Keratinocyte (primary cell): ENCODE results near the gene FAM117A. TPM values are rescaled to one million over a fixed set of nuclear protein-coding genes. Genes with fewer than 3 reads are reported as not detected.
"Not testable (repeated sequence)": the region's sequence is repeated elsewhere in the genome, so short reads cannot be mapped to it uniquely, and the experiment has no call there.

Experiments used
- DNase-seq: peaks from one replicate; pipeline ENCODE4 v3.0.0-alpha.2; 2011; ENCODE audit warnings: low read depth, missing footprints, low spot score
- FAIRE-seq: peaks from 2 replicates; lab custom pipeline; 2011; peaks lifted over from hg19 to GRCh38; lab: Jason Lieb, UNC
- H2AFZ ChIP-seq: 2 replicates; pipeline ENCODE4 v1.6.0; 2012; ENCODE audit warnings: low read length, control low read depth, inconsistent platforms; ENCODE audit not compliant: control insufficient read depth
- H3K27ac ChIP-seq: 2 replicates; pipeline ENCODE4 v1.5.1; 2011; ENCODE audit warnings: low read length; ENCODE audit not compliant: control insufficient read depth, insufficient read depth
- H3K27me3 ChIP-seq: 3 replicates; pipeline ENCODE4 v1.6.0; 2011; ENCODE audit warnings: low read length; ENCODE audit not compliant: control insufficient read depth, insufficient read depth; ENCODE audit errors: extremely low read depth
- H3K36me3 ChIP-seq, 2 experiments: 2 replicates in 1 of 2; 3 replicates in 1 of 2; pipeline ENCODE4 v1.5.1; 2011; ENCODE audit warnings: low read length in 2 of 2, mild to moderate bottlenecking in 1 of 2; ENCODE audit not compliant: control insufficient read depth in 2 of 2, insufficient read depth in 2 of 2; ENCODE audit errors: extremely low read depth in 1 of 2
- H3K4me1 ChIP-seq: 3 replicates; pipeline ENCODE4 v1.5.1; 2011; ENCODE audit warnings: low read length; ENCODE audit not compliant: control insufficient read depth, insufficient read depth; ENCODE audit errors: extremely low read depth
- H3K4me2 ChIP-seq: 3 replicates; pipeline ENCODE4 v1.6.0; 2011; ENCODE audit warnings: low read depth, low read length; ENCODE audit not compliant: control insufficient read depth, insufficient read depth; ENCODE audit errors: extremely low read depth
- H3K4me3 ChIP-seq, 3 experiments: fragments of 200-600 bp in 1 of 3; sonication (generic) in 1 of 3; 2 replicates in 2 of 3; 3 replicates in 1 of 3; pipeline ENCODE4 v1.5.1; 2011 to 2016; ENCODE audit warnings: low read length in 3 of 3, mild to moderate bottlenecking in 3 of 3, control low read depth in 2 of 3, inconsistent platforms in 1 of 3, low read depth in 1 of 3, mixed read lengths in 1 of 3, mixed run types in 1 of 3, moderate library complexity in 1 of 3; ENCODE audit not compliant: control insufficient read depth in 2 of 3, insufficient read depth in 2 of 3; ENCODE audit errors: extremely low read depth in 1 of 3
- H3K79me2 ChIP-seq: 2 replicates; pipeline ENCODE4 v1.6.0; 2012; ENCODE audit warnings: low read length; ENCODE audit not compliant: control insufficient read depth, insufficient read depth
- H3K9ac ChIP-seq: 3 replicates; pipeline ENCODE4 v1.6.0; 2011; ENCODE audit warnings: low read length; ENCODE audit not compliant: control insufficient read depth, insufficient read depth; ENCODE audit errors: extremely low read depth
- H3K9me1 ChIP-seq: 3 replicates; pipeline ENCODE4 v1.6.0; 2011; ENCODE audit warnings: low read length; ENCODE audit not compliant: control insufficient read depth, insufficient read depth; ENCODE audit errors: extremely low read depth
- H3K9me3 ChIP-seq: 2 replicates; pipeline ENCODE4 v1.5.1; 2012; ENCODE audit warnings: low read depth, low read length; ENCODE audit not compliant: control insufficient read depth
- H4K20me1 ChIP-seq: 3 replicates; pipeline ENCODE4 v1.6.0; 2011; ENCODE audit warnings: low read length; ENCODE audit not compliant: control insufficient read depth, insufficient read depth; ENCODE audit errors: extremely low read depth
- EZH2 ChIP-seq: IDR thresholded peaks from one replicate; pipeline ENCODE4 v1.6.1; 2012; ENCODE audit warnings: inconsistent platforms, mild to moderate bottlenecking, low read length, moderate library complexity
- dilution Hi-C: fragments of 300-500 bp; cut with MboI; formaldehyde crosslinking; loops from one replicate; pipeline ENCODE4 v1.7.0; 2020; ENCODE audit warnings: low sequenced_read_pairs; ENCODE audit not compliant: extremely low pct_ligation_motif_present
- polyA plus RNA-seq, 5 experiments: library from polyadenylated mRNA; depleted of rRNA in 3 of 5; stranded (reverse) in 3 of 5; stranded (forward) in 1 of 5; unstranded in 1 of 5; fragments of >200 nt; gene quantifications; 1 replicate in 1 of 5; 2 replicates in 3 of 5; 3 replicates in 1 of 5; pipeline versions ENCODE4 v1.2.1 to v1.2.3, GENCODE V29; 2011 to 2012; ENCODE audit warnings: missing spikeins in 2 of 5, low read depth in 1 of 5, low replicate concordance in 1 of 5
- TF ChIP-seq, protein P1 (sequence below), 3 experiments: IDR thresholded peaks in 1 of 3; conservative IDR thresholded peaks in 1 of 3; optimal IDR thresholded peaks in 1 of 3; 2 replicates in 2 of 3; 3 replicates in 1 of 3; pipeline versions ENCODE3 to v1.5.1; 2011; ENCODE audit warnings: low read length in 3 of 3, mild to moderate bottlenecking in 3 of 3, moderate library complexity in 2 of 3, control low read depth in 1 of 3, inconsistent platforms in 1 of 3; ENCODE audit not compliant: insufficient read depth in 2 of 3; ENCODE audit errors: extremely low read depth in 1 of 3

FAM117A gene
- polyA plus RNA-seq, 1 donor (not counting 4 experiments of a cell fraction or from before 2014, with no cell fraction given), result 4.7 TPM

DNA sequence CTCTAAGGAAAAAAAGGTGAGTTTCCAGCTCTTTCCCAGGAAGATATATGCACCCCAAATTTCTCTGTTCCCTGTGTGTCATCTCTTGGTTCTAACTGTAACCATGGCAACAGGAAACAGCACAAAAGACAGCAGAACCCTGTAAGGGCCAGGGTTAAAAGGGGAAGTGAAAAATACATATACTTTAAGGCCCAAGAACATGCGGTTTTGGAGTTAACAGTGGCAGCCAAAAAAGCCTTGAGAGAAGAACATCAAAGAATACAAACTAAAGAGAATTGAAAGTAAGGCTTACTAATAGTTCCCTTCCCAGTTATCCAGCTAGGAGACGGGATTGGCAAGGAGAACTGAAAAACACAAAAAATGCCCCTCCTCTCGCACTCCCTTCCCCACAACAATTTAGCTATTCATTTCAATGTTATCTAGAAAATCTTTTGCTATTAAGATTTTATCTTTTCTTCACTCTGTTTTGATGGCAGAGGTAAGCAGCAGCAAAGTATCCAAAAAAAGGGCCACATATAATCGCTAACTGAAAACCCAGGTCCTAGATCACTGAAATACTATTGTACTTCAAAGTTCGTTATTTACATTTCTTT lies 87.6 kb downstream of the FAM117A start:
- dilution Hi-C loops, result no loop called here
- no peak for DNase-seq
- no peaks in the 10 kb centered on the region for H3K9me1 ChIP-seq
- no peaks in the 10 kb centered on the region for H4K20me1 ChIP-seq
- TF ChIP-seq EZH2, result no peak
- TF ChIP-seq, protein P1, sequence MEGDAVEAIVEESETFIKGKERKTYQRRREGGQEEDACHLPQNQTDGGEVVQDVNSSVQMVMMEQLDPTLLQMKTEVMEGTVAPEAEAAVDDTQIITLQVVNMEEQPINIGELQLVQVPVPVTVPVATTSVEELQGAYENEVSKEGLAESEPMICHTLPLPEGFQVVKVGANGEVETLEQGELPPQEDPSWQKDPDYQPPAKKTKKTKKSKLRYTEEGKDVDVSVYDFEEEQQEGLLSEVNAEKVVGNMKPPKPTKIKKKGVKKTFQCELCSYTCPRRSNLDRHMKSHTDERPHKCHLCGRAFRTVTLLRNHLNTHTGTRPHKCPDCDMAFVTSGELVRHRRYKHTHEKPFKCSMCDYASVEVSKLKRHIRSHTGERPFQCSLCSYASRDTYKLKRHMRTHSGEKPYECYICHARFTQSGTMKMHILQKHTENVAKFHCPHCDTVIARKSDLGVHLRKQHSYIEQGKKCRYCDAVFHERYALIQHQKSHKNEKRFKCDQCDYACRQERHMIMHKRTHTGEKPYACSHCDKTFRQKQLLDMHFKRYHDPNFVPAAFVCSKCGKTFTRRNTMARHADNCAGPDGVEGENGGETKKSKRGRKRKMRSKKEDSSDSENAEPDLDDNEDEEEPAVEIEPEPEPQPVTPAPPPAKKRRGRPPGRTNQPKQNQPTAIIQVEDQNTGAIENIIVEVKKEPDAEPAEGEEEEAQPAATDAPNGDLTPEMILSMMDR (optimal IDR thresholded peaks at IDR 0.05 in 1 of 3, IDR thresholded peaks at IDR 0.05 in 1 of 3, conservative IDR thresholded peaks at IDR 0.05 in 1 of 3; ENCODE audit: extremely low read depth in 1 of 3, insufficient read depth in 2 of 3, low read length in 3 of 3), result no peak
- H3K4me1 ChIP-seq, result peaks cover 13% of the 10 kb centered on the region
- peak overlapping the region; percentile 87 for H3K27ac ChIP-seq
- peak overlapping the region; percentile 88 to 98 (median 95) for H3K4me3 ChIP-seq
- peaks cover 46% of the 10 kb centered on the region for H3K79me2 ChIP-seq
- no peaks in the 10 kb centered on the region for H3K9me3 ChIP-seq
- FAIRE-seq, result no peak
- H3K27me3 ChIP-seq, result no peaks in the 10 kb centered on the region
- no peaks in the 10 kb centered on the region for H3K36me3 ChIP-seq
- peak overlapping the region; percentile 88 for H3K9ac ChIP-seq
- peak overlapping the region; percentile 96 for H2AFZ ChIP-seq
- peak overlapping the region; percentile 96 for H3K4me2 ChIP-seq

DNA sequence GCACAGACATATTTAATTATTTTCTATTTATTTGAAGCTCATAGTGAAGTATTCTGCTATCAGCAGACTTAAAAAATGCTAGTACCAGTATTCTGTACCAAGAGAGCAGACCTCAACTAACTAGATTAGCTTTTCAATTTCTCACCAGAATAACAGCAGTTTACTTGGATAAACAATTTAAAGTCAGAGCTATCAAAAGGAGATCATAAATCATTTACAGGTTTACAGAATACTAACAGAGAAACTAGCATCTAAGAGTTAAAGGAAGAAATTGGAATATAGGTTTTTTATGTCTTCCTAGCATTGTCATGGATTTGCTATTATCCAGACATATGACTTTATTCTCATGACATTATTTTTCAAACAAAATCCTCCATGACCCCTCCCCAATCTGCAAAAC lies 89.4 kb downstream of the FAM117A start:
- Histone ChIP-seq H3K9me3 (no peaks in the 10 kb centered on the region), H3K9me1 (no peaks in the 10 kb centered on the region), H3K36me3 (no peaks in the 10 kb centered on the region), H3K27ac (no peak overlapping the region), H3K4me1 (peaks cover 13% of the 10 kb centered on the region), H3K4me3 (no peak overlapping the region), H3K4me2 (no peak overlapping the region), H3K27me3 (no peaks in the 10 kb centered on the region), H3K9ac (no peak overlapping the region), H2AFZ (no peak overlapping the region), H4K20me1 (no peaks in the 10 kb centered on the region), H3K79me2 (peaks cover 57% of the 10 kb centered on the region)
- dilution Hi-C loops, result no loop called here
- DNase-seq, result no peak
- no peak for TF ChIP-seq EZH2
- TF ChIP-seq, protein P1 (optimal IDR thresholded peaks at IDR 0.05 in 1 of 3, IDR thresholded peaks at IDR 0.05 in 1 of 3, conservative IDR thresholded peaks at IDR 0.05 in 1 of 3; ENCODE audit: extremely low read depth in 1 of 3, insufficient read depth in 2 of 3, low read length in 3 of 3), result no peak
- no peak for FAIRE-seq

DNA sequence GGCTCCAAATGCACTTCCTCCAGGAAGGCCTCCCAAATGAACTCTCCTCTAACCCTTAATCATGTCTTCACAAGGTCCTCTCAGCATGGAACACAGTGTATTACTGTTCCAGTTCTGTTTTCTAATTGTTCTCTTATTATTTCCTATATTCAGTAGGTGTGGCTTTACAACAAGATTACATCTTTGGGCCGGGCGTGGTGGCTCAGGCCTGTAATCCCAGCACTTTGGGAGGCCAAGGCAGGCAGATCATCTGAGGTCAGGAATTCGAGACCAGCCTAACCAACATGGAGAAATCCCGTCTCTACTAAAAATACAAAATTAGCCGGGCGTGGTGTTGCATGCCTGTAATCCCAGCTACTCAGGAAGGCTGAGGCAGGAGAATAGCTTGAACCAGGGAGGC lies 90.3 kb downstream of the FAM117A start:
- H3K4me2 ChIP-seq, dilution Hi-C loops, H2AFZ ChIP-seq, DNase-seq, H3K36me3 ChIP-seq, H4K20me1 ChIP-seq, H3K9ac ChIP-seq, FAIRE-seq, H3K27me3 ChIP-seq, H3K4me3 ChIP-seq, H3K9me1 ChIP-seq, H3K27ac ChIP-seq, H3K9me3 ChIP-seq: not testable (repeated sequence)
- Histone ChIP-seq H3K79me2 (peaks cover 57% of the 10 kb centered on the region), H3K4me1 (peaks cover 13% of the 10 kb centered on the region)
